H9 (cell line): Measurements from ENCODE around the gene NUP210. TPM values are rescaled to one million over a fixed set of nuclear protein-coding genes. Genes with fewer than 3 reads are reported as not detected.

Experiments used
- DNase-seq: peaks from one replicate; pipeline ENCODE4 v3.0.0-alpha.2; 2017
- H2AFZ ChIP-seq: one replicate; pipeline ENCODE4 v1.6.1; 2013; ENCODE audit warnings: mild to moderate bottlenecking, low read length, control low read depth, moderate library complexity
- H2AK5ac ChIP-seq: 2 replicates; pipeline ENCODE4 v1.6.1; 2013; ENCODE audit warnings: low read length, control low read depth, mixed read lengths; ENCODE audit not compliant: insufficient read length
- H2BK120ac ChIP-seq: one replicate; pipeline ENCODE4 v1.6.1; 2013; ENCODE audit warnings: low read depth, mild to moderate bottlenecking, low read length, control low read depth, inconsistent platforms; ENCODE audit not compliant: poor library complexity, severe bottlenecking
- H2BK12ac ChIP-seq: 2 replicates; pipeline ENCODE4 v1.6.1; 2013; ENCODE audit warnings: low read length, control low read depth, mixed read lengths, low read depth; ENCODE audit not compliant: insufficient read length
- H2BK15ac ChIP-seq: 2 replicates; pipeline ENCODE4 v1.6.1; 2013; ENCODE audit warnings: low read depth, low read length, control low read depth
- H2BK20ac ChIP-seq: one replicate; pipeline ENCODE4 v1.6.1; 2013; ENCODE audit warnings: low read depth, mild to moderate bottlenecking, low read length, control low read depth, inconsistent platforms; ENCODE audit not compliant: poor library complexity, severe bottlenecking
- H2BK5ac ChIP-seq: 2 replicates; pipeline ENCODE4 v1.6.1; 2013; ENCODE audit warnings: low read length, control low read depth, mixed read lengths; ENCODE audit not compliant: insufficient read length
- H3K14ac ChIP-seq: 2 replicates; pipeline ENCODE4 v1.6.1; 2013; ENCODE audit warnings: low read length, control low read depth; ENCODE audit not compliant: insufficient read depth
- H3K18ac ChIP-seq: 2 replicates; pipeline ENCODE4 v1.6.1; 2013; ENCODE audit warnings: low read depth, mild to moderate bottlenecking, mixed read lengths, low read length, control low read depth; ENCODE audit not compliant: insufficient read length
- H3K23ac ChIP-seq: 2 replicates; pipeline ENCODE4 v1.6.1; 2013; ENCODE audit warnings: low read length, control low read depth, mixed read lengths, low read depth; ENCODE audit not compliant: insufficient read length
- H3K23me2 ChIP-seq: 2 replicates; pipeline ENCODE4 v1.6.1; 2013; ENCODE audit warnings: low read depth, mild to moderate bottlenecking, mixed read lengths, low read length, control low read depth; ENCODE audit not compliant: insufficient read length, poor library complexity, severe bottlenecking
- H3K27ac ChIP-seq: 2 replicates; pipeline ENCODE4 v1.5.1; 2013; ENCODE audit warnings: low read length, control low read depth, mixed read lengths, low read depth; ENCODE audit not compliant: insufficient read length
- H3K27me3 ChIP-seq: 2 replicates; pipeline ENCODE4 v1.6.1; 2013; ENCODE audit warnings: low read length, control low read depth, inconsistent platforms; ENCODE audit not compliant: insufficient read depth
- H3K4ac ChIP-seq: 2 replicates; pipeline ENCODE4 v1.6.1; 2013; ENCODE audit warnings: low read depth, mild to moderate bottlenecking, control low read depth, inconsistent platforms, low read length, moderate library complexity
- H3K4me1 ChIP-seq: 2 replicates; pipeline ENCODE4 v1.6.1; 2013; ENCODE audit warnings: low read length, control low read depth, inconsistent platforms; ENCODE audit not compliant: insufficient read depth
- H3K4me2 ChIP-seq: 2 replicates; pipeline ENCODE4 v1.6.1; 2013; ENCODE audit warnings: low read length, control low read depth, mixed read lengths; ENCODE audit not compliant: insufficient read length, insufficient read depth
- H3K56ac ChIP-seq: 2 replicates; pipeline ENCODE4 v1.6.1; 2013; ENCODE audit warnings: low read depth, mild to moderate bottlenecking, mixed read lengths, low read length, control low read depth; ENCODE audit not compliant: insufficient read length
- H3K79me1 ChIP-seq: 2 replicates; pipeline ENCODE4 v1.6.1; 2013; ENCODE audit warnings: low read depth, mild to moderate bottlenecking, moderate library complexity, low read length, control low read depth, inconsistent platforms; ENCODE audit not compliant: insufficient read depth, poor library complexity, severe bottlenecking
- H3K79me2 ChIP-seq: 2 replicates; pipeline ENCODE4 v1.6.1; 2013; ENCODE audit warnings: low read length, control low read depth, inconsistent platforms; ENCODE audit not compliant: insufficient read depth
- H3K9ac ChIP-seq: 2 replicates; pipeline ENCODE4 v1.6.1; 2013; ENCODE audit warnings: low read length, control low read depth, mixed read lengths; ENCODE audit not compliant: insufficient read length; ENCODE audit errors: extremely low read depth
- H3K9me3 ChIP-seq: one replicate; pipeline ENCODE4 v1.6.1; 2013; ENCODE audit warnings: low read depth, low read length, inconsistent platforms; ENCODE audit not compliant: control insufficient read depth
- H3T11ph ChIP-seq: one replicate; pipeline ENCODE4 v1.6.1; 2013; ENCODE audit warnings: mild to moderate bottlenecking, low read length, control low read depth, inconsistent platforms
- H4K20me1 ChIP-seq: one replicate; pipeline ENCODE4 v1.6.1; 2013; ENCODE audit not compliant: control insufficient read depth, insufficient read length, insufficient read depth
- H4K5ac ChIP-seq: 2 replicates; pipeline ENCODE4 v1.6.1; 2013; ENCODE audit warnings: low read depth, mild to moderate bottlenecking, mixed read lengths, low read length, control low read depth; ENCODE audit not compliant: insufficient read length
- H4K8ac ChIP-seq: replicated peaks from 2 replicates; pipeline ENCODE4 v1.6.1; 2013; ENCODE audit warnings: low read length, control low read depth, mixed read lengths, low read depth; ENCODE audit not compliant: insufficient read length
- H4K91ac ChIP-seq: 2 replicates; pipeline ENCODE4 v1.6.1; 2013; ENCODE audit warnings: low read depth, mild to moderate bottlenecking, moderate library complexity, mixed read lengths, low read length, control low read depth; ENCODE audit not compliant: insufficient read length
- H3K27ac Mint-ChIP-seq, 3 experiments: 2 replicates in 2 of 3; 3 replicates in 1 of 3; pipeline ENCODE4 v1.8.0; 2020 to 2021; ENCODE audit warnings: mixed read lengths in 3 of 3, mild to moderate bottlenecking in 1 of 3, moderate library complexity in 1 of 3
- H3K27me3 Mint-ChIP-seq: 2 replicates; pipeline ENCODE4 v1.8.0; 2021; ENCODE audit warnings: low read depth, mild to moderate bottlenecking, moderate library complexity, mixed read lengths
- H3K36me3 Mint-ChIP-seq, 3 experiments: 2 replicates in 2 of 3; 3 replicates in 1 of 3; pipeline ENCODE4 v1.8.0; 2020 to 2021; ENCODE audit warnings: low read depth in 3 of 3, mixed read lengths in 3 of 3; ENCODE audit not compliant: insufficient read depth in 1 of 3
- H3K4me1 Mint-ChIP-seq, 2 experiments: 2 replicates each; pipeline ENCODE4 v1.8.0; 2020; ENCODE audit warnings: mixed read lengths in 2 of 2
- H3K4me3 Mint-ChIP-seq, 2 experiments: 2 replicates in 1 of 2; 3 replicates in 1 of 2; pipeline ENCODE4 v1.8.0; 2020 to 2021; ENCODE audit warnings: mild to moderate bottlenecking in 2 of 2, mixed read lengths in 2 of 2, moderate library complexity in 1 of 2
- H3K9me3 Mint-ChIP-seq, 2 experiments: 2 replicates in 1 of 2; 3 replicates in 1 of 2; pipeline ENCODE4 v1.8.0; 2020; ENCODE audit warnings: mild to moderate bottlenecking in 2 of 2, mixed read lengths in 2 of 2, moderate library complexity in 1 of 2
- CTCF ChIP-seq: fragments of 200-600 bp; sonication (generic); conservative IDR thresholded peaks from 3 replicates; pipeline ENCODE4 v1.8.0; 2021; ENCODE audit warnings: antibody characterized with exemption, mild to moderate bottlenecking
- WGBS: extraction: QIAGEN DNeasy Blood & Tissue Kit; methylation state at CpG from one replicate; pipeline ENCODE4 v1.1.7; 2013; ENCODE audit warnings: missing lambda C conversion rate, low lambda C conversion rate, mixed read lengths; ENCODE audit not compliant: insufficient read length; ENCODE audit errors: extremely low coverage; 5-methylcytosine and 5-hydroxymethylcytosine counted together
- total RNA-seq: library from RNA; stranded (reverse); gene quantifications from 2 replicates; pipeline ENCODE4 v1.2.1, GENCODE V29; 2021

Gene NUP210
- total RNA-seq, 1 experiment from 2014 or later, result 48.8 TPM

- peaks cover 50% of the 10 kb centered on the region for H3K27me3 Mint-ChIP-seq
- H3K4me3 Mint-ChIP-seq, result peak overlapping the region; percentile 66 to 87
- DNase-seq, result no peak
Measured at GRCh38 chr3:13282358-13282985, 137.7 kb downstream of the NUP210 start.

More at GRCh38 chr3:13282358-13282985, 137.7 kb downstream of the NUP210 start:
- Histone ChIP-seq H3K79me2 (no peaks in the 10 kb centered on the region), H3K79me1 (no peaks in the 10 kb centered on the region), H3K23me2 (peaks cover 6% of the 10 kb centered on the region), H2BK20ac (no peak overlapping the region), H3K18ac (no peak overlapping the region), H2BK120ac (no peak overlapping the region), H3K23ac (no peak overlapping the region), H4K5ac (no peak overlapping the region), H3K9me3 (no peaks in the 10 kb centered on the region), H3K4ac (no peak overlapping the region), H3K9ac (no peak overlapping the region), H3K56ac (no peak overlapping the region), H2AK5ac (no peak overlapping the region), H4K8ac (no peak overlapping the region), H3K27me3 (peaks cover 5% of the 10 kb centered on the region; the same call in 1 of the 2 replicates), H2BK5ac (no peak overlapping the region), H4K20me1 (no peaks in the 10 kb centered on the region), H3T11ph (no peak overlapping the region), H2BK15ac (no peak overlapping the region), H2BK12ac (no peak overlapping the region), H2AFZ (no peak overlapping the region), H3K4me1 (no peaks in the 10 kb centered on the region), H3K4me2 (peak overlapping the region; percentile 57), H3K27ac (no peak overlapping the region), H4K91ac (no peak overlapping the region), H3K14ac (no peak overlapping the region)
- H3K27ac Mint-ChIP-seq, result no peak overlapping the region
- TF ChIP-seq CTCF, result no peak
- WGBS, result no CpG with 5 or more reads among the region's 87 CpGs
- H3K36me3 Mint-ChIP-seq, result peaks cover 2 to 13% (median 7%) of the 10 kb centered on the region in 3 experiments
- peaks cover 19% of the 10 kb centered on the region in 2 experiments for H3K9me3 Mint-ChIP-seq
- H3K4me1 Mint-ChIP-seq, result peaks cover 11% of the 10 kb centered on the region in 2 experiments
